ENCODE data around the gene KLF6. TPM values are rescaled to one million over a fixed set of nuclear protein-coding genes. Genes with fewer than 3 reads are reported as not detected.

Gene KLF6
- total RNA-seq, 4 donors from 2014 or later = 156 to 226 (median 189) TPM

DNA sequence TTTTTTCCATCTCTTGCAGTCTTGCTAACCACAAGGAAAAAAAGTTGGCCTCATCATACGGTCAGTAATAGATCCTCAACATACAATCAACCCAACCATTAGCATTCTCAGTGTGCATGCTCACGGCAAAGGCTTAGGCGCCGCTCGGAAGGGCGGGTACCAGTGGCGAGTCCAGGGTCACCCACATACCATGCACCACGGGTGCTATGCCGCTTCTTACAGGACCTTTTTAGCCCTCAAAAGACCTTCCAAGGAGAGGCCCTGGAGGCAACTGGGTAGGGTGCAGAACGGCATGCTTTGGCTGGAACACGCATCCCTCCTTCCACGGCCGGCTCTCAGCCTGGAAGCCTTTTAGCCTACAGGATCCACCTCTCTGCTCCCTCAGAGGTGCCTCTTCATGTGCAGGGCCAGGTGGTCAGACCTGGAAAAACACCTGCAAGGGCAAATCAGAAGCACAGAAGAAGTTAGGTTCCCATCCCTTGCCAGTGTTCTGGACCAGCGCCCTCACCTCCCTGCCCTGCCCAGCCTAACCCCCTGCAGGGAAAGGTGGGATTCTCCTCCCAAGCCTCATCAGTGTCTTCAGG, 5.8 kb downstream of the KLF6 start:
- 29 to 48% methylated on average over 14 of the region's 14 CpGs for WGBS, 2 donors

DNA sequence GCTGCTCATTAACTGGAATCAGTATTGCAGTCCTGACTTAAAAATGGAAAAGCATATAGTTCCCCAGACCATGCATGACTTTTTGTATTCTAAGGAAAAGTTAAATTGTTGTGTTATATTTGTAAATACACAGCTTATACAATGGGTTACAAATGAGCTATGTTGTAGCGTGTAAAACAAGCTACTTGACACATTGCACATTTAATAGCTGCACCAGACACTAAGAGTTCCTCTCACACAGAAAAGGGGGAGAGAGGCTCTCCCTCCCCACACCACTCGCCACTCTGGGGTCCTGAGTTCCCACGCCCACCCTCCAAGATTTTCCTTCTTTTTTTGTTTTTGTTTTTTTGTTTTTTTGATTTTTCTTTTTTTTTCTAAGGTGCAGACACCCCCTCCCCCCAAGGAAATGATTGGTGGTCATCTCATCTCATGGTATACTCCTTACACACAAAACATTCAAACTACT, 6.3 kb downstream of the KLF6 start:
- TF ChIP-seq POLR2A (IDR thresholded peaks at IDR 0.05) (no peak), EP300 (IDR thresholded peaks at IDR 0.05) (no peak)
- TF ChIP-seq, protein P1, sequence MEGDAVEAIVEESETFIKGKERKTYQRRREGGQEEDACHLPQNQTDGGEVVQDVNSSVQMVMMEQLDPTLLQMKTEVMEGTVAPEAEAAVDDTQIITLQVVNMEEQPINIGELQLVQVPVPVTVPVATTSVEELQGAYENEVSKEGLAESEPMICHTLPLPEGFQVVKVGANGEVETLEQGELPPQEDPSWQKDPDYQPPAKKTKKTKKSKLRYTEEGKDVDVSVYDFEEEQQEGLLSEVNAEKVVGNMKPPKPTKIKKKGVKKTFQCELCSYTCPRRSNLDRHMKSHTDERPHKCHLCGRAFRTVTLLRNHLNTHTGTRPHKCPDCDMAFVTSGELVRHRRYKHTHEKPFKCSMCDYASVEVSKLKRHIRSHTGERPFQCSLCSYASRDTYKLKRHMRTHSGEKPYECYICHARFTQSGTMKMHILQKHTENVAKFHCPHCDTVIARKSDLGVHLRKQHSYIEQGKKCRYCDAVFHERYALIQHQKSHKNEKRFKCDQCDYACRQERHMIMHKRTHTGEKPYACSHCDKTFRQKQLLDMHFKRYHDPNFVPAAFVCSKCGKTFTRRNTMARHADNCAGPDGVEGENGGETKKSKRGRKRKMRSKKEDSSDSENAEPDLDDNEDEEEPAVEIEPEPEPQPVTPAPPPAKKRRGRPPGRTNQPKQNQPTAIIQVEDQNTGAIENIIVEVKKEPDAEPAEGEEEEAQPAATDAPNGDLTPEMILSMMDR (IDR thresholded peaks at IDR 0.05) = no peak
- no peaks in the 10 kb centered on the region for H3K9me3 ChIP-seq
- 30 to 47% methylated on average over 3 of the region's 3 CpGs for WGBS, 2 donors
- peak overlapping the region; percentile 83 to 98 (median 88) for H3K4me3 ChIP-seq
- H3K27me3 ChIP-seq = no peaks in the 10 kb centered on the region
- peak overlapping the region; percentile 98 to 100 (median 99) for H3K27ac ChIP-seq
- H3K36me3 ChIP-seq = peaks cover 13 to 76% (median 30%) of the 10 kb centered on the region in 3 donors
- peaks cover 0 to 75% (median 56%) of the 10 kb centered on the region in 4 donors for H3K4me1 ChIP-seq
- no peak for DNase-seq (ENCODE audit: low spot score in 2 of 2)

More for the DNA sequence above, 5.8 kb downstream of the KLF6 start:
- H3K27ac ChIP-seq = peak overlapping the region; percentile 98 to 100 (median 99)
- peaks cover 0 to 73% (median 56%) of the 10 kb centered on the region in 4 donors for H3K4me1 ChIP-seq
- peaks cover 13 to 71% (median 30%) of the 10 kb centered on the region in 3 donors for H3K36me3 ChIP-seq
- H3K27me3 ChIP-seq = no peaks in the 10 kb centered on the region
- H3K4me3 ChIP-seq = peak overlapping the region; percentile 83 to 98 (median 88)
- no peak for DNase-seq (ENCODE audit: low spot score in 2 of 2)
- no peaks in the 10 kb centered on the region for H3K9me3 ChIP-seq
- TF ChIP-seq EP300 (IDR thresholded peaks at IDR 0.05) (peak in 1 of 2 donors; percentile 69), POLR2A (IDR thresholded peaks at IDR 0.05) (no peak)

DNA sequence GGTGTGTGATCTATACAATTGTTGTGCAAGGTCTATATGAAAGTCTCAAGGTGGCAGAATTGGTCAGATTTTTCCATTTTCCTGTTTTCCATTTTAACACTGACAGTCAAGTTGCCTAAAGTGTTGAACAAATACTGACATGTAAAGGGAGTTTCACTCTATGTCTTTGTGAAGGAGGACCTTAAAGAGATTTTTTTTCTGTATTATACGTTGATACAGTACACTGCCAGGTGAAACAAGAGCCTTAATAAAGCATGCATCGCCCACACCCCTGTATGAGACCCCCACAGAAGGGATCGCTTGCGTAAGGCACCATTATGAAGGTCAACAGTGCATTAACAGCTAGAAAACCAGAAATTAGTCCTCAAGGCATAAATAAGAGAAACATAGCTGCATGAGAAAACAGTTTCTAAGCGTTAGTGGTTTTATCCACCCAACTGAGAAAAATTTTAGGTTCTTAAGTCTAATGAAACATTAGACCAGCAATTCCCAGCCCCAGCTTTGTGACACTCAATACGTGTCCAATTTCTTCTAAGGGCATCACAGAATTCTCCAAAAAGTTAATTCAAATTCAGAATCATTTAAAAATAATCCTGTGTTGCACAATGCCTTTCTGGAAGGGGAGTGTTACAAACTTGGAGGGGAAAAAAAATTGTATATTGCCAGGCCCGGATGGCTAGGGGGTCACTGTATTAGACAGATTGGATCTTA, 6.9 kb downstream of the KLF6 start:
- peaks cover 13 to 77% (median 30%) of the 10 kb centered on the region in 3 donors for H3K36me3 ChIP-seq
- H3K4me3 ChIP-seq = peak overlapping the region; percentile 83 to 98 (median 88)
- WGBS, 2 donors = 39 to 40% methylated on average over 7 of the region's 7 CpGs
- TF ChIP-seq POLR2A (IDR thresholded peaks at IDR 0.05) (no peak), EP300 (IDR thresholded peaks at IDR 0.05) (peak in 1 of 2 donors; percentile 46)
- no peaks in the 10 kb centered on the region for H3K27me3 ChIP-seq
- no peak for DNase-seq (ENCODE audit: low spot score in 2 of 2)
- peak overlapping the region; percentile 98 to 100 (median 99) for H3K27ac ChIP-seq
- no peaks in the 10 kb centered on the region for H3K9me3 ChIP-seq
- H3K4me1 ChIP-seq = peaks cover 0 to 75% (median 56%) of the 10 kb centered on the region in 4 donors

DNA sequence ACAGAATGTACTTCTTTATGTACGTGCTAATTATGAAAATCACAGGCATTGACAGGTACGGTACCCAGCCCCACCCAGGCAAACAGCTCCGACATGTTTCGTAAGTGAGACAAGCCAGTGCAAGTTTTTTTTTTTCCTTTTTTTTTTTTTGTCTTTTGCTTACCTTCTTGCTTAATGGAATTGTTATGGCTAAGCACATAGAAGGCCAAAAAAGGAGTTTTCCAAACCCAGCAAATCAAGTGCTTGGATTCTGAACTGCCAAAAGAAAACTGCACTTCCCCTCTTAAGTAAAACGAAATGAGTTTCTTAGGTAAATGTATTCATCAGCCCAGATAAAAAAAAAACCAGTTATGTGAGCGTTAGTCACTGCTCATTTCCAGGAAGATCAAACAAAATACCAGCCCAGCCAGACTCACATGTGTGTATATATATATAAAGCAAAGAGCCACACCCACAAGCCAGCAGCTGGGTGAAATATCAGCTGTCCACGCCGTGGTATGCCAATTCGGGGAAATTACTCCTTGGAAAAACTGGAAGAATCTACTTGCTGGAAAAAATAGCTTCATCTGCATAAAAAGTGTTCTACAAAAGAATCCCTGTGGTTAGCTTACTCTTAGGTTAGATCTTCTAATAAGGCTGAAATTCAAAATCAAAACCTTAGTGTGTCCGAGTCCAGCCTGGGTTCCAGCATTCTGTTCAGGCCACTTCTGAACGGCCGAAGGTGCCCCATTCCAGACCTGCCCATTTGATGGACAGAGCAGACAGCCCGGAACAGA, 8.0 kb downstream of the KLF6 start:
- no peaks in the 10 kb centered on the region for H3K27me3 ChIP-seq
- peaks cover 0 to 75% (median 56%) of the 10 kb centered on the region in 4 donors for H3K4me1 ChIP-seq
- 40 to 43% methylated on average over 13 of the region's 13 CpGs for WGBS, 2 donors
- H3K9me3 ChIP-seq = no peaks in the 10 kb centered on the region
- TF ChIP-seq EP300 (IDR thresholded peaks at IDR 0.05) (peak; percentile 53 to 88), POLR2A (IDR thresholded peaks at IDR 0.05) (no peak)
- H3K4me3 ChIP-seq = peak overlapping the region in 1 of 4 donors; percentile 4
- peak overlapping the region; percentile 98 to 100 (median 99) for H3K27ac ChIP-seq
- peak in 1 of 2 donors; percentile 45 for DNase-seq (ENCODE audit: low spot score in 2 of 2)
- peaks cover 13 to 75% (median 30%) of the 10 kb centered on the region in 3 donors for H3K36me3 ChIP-seq

DNA sequence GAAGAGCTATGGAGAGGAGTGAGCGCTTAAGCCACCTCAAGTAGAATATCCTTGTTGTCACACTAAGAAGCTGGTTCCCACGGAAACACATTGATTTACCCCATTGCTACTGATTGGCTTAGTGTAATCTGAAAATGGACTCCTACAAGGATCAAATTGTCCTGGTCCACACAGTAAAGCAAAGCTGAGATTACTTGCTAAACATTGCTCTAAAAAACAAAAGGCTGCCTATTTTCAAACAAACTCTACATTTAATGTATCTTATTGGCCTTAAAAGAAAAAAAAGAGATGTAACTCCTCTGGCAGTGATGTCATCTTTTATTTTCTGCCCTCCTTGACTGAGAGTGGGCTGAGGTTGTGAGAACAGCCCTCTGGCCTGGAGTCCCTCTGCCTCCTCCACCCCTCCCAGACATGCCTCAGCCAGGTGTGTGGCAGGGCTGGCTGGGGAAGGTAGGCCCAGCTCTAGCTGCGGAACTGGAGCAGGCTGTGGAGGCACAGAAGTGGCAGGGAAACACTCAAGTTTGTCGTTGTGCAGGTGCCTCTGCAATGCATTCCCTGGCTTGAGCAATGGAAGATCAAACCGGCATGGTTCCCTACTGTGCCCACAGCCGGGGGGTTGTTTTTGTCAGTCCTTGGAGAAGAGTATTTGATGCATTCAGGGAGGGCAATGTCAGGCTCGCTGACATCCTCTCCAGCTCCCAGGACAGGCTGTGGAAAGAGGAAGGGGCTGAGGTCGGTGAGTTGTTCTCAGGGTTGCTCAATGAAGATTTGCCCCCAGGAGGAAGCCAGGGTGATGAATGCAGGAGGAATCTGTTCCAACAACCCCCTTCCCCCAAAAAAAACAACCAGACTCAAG, 9.1 kb downstream of the KLF6 start:
- Histone ChIP-seq H3K27me3 (no peaks in the 10 kb centered on the region), H3K4me1 (peaks cover 0 to 68% (median 53%) of the 10 kb centered on the region in 4 donors), H3K9me3 (no peaks in the 10 kb centered on the region), H3K36me3 (peaks cover 7 to 64% (median 21%) of the 10 kb centered on the region in 3 donors), H3K27ac (peak overlapping the region; percentile 60 to 100 (median 80)), H3K4me3 (no peak overlapping the region)
- TF ChIP-seq, protein P1 (IDR thresholded peaks at IDR 0.05) = no peak
- TF ChIP-seq POLR2A (IDR thresholded peaks at IDR 0.05) = no peak
- peak in 1 of 2 donors; percentile 87 for TF ChIP-seq EP300 (IDR thresholded peaks at IDR 0.05)
- no peak for DNase-seq (ENCODE audit: low spot score in 2 of 2)
- 51% methylated on average over 8 of the region's 8 CpGs for WGBS, 2 donors

All from tibial nerve (tissue), 4 donors.